A204.1 (cell line): ENCODE measurements around the gene CAMTA1.

ENCODE experiments used
- FAIRE-seq: peaks from 2 replicates; lab custom pipeline; 2012; peaks lifted over from hg19 to GRCh38; lab: Jason Lieb, UNC

Gene CAMTA1

DNA sequence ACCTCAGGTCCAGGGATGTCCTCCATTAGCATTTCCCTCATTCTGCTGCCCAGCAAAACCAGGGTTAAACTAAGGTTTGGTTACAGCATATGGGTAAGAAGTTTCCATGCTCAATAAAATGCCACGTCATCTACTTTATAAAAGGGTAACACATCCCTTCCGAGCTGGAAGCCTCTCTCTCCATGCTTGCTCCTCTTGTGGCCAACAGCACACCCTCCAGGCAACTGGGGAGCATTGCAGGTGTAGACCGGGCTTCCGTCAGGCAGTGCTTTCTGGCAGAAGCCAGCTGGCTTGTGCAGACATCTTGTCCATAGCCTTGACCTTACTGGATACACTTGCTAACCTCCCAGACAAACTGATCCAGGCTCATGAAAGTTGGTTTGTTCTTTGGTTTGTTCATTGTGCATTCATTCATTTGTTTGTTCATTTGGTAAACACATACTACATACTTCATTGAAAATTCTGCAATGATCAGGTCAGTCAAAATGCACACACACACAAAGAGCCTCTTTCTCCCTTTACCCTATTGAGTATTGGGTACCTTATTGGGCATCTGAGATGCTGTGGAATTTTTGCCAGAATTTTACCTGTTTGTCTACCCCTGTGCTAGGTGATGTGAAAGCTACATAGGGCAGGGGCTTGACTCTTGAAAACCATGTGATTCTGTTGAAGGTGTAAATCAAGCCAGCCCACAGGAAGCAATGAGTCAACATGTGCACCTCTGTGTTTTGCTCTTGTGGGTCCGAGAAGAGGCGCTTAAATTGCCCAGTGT is 422.8 kb downstream of the CAMTA1 start:
- FAIRE-seq = no peak

DNA sequence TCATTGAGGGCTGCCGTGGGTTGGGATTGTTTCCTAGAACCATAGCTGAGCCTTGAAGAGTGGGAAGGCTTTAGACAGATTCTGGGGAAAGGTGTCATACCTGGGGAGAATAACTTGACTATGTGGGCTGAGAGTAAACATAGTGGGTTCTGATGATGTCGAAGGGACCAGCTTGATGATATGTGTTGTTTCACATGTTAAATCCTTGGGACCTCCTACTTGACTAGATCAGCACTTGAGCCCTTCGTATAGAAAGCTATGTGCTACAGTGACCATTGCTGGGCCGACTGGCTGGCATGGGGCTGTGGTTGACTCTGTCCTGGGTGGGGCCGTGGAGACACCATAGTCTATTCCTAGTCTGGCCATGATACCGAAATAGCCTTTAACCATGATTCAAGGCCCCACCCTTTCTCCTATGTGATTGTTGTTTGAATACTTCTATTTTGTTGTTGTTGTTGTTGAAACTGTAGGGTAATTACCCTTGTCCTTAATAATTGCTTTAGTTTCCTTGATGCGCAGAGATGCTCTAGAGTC is 423.5 kb downstream of the CAMTA1 start:
- FAIRE-seq = no peak

DNA sequence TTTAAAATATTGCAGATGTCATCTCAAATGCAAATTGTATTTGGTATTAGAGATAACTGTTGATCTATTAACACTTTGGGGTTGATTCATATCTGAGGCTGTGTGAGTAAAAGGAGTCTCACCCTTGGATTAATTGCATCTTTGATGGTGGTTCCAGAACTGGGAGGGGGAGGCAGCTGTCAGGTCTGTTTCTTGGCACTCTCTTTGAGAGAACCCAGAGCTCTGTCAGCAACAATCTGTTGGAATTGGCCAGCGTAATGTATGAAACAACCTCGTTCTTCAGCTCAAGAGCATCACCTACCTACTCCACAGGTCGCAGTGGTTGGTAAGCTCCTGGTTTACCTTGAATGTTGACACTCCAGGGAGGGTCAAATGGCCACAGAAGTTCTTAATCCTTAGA is 424.1 kb downstream of the CAMTA1 start:
- no peak for FAIRE-seq

DNA sequence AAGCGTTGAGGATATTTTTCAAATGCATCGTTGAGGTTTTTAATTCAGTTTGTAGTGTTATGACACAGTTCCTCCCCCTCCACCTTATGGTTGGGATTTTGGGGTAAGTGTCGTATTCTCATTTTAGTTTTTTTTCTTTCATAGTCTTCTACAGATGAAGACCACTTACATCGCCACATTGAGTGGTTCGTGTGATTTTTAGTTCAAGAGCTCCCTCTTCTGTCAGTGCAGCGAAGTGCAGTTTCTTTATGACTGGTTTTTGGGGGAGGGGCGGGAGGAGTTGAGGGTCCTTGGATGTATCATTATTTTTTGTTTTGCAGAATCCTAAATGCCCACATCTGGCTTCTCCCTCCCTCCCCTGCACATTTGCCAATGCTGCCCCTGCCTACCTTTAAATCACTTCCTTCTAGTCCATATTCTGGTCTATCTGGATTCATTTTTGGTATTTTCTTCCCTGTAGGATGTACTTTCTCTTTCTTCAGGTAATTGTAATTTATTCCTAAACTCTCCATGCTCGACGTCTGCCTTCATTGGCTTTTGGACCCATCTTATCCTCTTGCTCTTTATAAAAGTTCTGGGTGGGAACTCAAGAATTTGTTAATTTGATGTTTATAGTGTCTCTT is 433.1 kb downstream of the CAMTA1 start:
- FAIRE-seq = peak; percentile 87

DNA sequence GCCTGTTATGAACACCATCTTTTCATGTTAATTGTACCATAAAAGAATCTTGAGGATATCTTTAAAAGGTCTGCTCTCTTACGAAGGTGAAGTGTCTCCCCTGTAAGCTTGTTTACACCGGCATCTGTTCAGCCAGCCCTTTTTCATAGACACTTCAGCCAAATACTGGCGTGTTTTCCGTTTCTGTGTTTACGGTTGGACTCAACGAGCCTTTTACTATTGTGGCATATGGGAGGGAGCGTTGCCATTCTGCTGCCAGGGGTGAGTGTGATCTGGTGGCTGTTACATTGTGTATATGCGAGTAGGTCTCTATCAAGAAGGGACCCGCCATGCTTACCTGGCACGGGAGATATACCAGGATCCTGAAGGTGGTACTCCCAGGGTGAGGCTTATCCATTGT is 433.8 kb downstream of the CAMTA1 start:
- FAIRE-seq = no peak

DNA sequence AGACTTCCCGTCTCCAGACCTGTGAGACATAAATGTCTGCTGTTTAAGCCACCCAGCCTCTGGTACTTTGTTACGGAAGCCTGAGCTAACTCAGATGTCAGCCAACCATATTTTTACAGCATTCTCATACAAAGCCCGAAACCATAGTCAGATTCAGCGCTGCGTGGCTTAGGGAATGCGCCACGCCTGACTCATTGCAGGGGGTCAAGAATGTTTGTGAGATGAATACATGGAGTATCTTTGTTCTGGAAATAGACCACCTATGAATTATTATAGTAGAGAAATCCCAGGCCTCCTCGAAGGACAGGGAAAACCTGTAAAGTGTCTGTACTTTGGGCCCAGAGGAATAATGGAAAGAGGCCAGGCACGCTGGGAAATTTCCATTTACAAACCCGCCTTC is 434.8 kb downstream of the CAMTA1 start:
- no peak for FAIRE-seq

DNA sequence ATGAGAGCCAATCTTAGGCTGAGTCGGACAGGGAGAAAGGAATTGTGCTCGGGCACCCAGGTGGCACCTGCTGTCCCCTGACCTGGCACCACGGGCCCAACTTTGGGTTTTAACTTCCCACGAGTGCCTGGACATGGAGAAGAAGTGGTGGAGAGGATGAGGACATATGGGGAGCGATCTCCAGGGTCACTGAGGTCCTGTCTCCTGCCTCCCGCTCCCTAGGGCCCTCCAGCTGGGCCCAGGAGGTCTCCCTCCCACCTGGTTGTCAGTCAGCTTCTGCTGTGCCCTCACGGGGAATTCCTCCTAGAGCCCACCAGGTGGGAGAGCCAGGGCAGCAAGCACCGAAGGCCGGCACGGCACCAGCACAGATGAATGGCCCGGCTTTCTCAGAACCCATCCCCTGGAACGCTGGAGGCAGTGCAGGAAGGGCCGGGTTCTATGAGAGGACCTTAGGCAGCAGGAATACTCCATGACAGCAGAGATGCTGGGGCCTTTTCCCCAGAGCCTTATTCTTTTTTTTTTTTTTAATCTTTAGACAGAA is 435.5 kb downstream of the CAMTA1 start:
- no peak for FAIRE-seq

DNA sequence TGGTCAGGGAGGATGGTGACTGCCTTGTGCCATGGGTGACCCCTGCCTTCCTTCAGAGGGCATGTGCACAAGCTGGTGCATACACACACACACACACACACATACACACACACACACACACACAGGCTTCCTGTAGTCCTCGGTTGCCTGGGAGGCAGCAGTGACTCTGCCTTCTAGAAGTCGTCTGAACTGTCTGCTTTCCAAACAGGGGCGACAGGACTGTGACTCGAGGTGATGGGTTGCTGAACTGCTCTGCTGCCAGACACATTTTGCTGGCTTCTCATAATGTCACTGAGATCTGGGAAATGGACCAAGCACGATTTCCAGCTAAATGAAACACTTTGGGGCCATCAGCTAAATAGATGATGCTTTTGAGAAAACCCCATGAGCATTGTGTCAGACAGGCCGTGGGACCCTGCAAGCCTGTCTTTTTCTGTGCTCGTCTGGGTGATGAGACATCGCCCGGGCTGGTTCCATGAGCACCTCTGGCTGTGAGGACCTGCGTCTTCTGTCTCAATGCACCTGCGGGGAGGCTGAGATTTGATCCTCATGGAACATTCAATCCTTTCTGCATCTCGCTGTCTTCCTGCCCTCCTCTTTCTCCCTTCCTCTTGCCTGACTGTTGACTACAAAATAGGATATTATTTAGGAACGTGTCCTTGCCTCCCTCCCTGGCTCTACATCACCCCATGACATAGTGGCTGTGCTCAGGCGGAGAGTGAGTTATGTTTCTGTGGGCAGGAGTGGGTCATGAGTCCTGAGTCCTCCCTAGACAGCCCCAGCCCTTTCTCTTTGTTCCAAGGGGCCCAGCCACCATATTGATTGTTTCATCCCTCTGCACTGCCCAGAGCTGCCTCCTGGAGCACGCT is 436.8 kb downstream of the CAMTA1 start:
- no peak for FAIRE-seq

DNA sequence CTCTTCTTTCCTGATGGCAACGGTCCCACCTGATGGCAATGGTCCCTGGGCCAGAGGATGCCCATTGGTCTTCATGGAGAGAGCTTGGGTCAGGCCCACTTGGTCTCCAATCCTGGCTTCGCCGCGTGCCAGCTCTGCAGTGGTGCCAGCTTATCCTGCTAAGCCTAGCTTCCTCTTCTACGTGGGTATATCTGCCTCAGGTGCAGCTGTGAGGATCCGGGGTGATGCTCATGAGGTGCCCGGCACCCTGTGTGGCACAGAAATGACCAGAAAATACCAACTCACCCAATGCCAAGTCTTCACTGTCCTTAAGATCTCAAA is 437.4 kb downstream of the CAMTA1 start:
- no peak for FAIRE-seq

DNA sequence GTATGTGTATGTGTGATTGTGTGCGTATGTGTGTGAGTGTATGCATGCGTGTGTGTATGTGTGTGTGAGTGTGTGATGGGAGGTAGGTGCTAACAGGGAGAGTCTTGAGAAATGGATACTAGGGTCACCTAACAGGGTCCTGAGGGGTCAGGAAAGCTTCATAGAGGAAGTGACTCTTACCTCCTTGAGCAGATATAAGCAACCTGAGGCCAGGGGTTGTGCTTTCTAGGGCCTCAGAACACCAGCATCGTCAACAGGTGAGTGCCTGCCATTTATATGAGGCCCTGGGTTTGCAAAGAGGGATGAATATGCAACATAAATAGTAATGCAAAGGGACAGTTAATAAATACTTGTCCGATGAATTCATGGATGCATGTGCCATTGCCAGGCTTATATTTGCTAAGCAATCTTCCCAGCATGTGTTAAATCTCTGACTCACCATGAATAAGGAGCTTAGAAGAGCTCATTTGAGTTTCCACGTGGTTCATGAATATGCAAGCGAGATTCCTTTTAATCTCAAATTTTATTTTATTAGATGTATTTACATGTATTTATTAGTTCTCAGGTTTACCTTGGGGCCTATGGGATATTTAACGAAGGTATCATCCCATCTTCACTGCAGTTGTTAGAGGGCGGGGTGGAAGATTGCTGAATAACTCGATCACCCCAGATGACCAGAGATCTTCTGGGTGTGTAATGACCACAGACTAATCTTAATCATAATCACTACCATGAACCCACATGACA is 438.3 kb downstream of the CAMTA1 start:
- no peak for FAIRE-seq

DNA sequence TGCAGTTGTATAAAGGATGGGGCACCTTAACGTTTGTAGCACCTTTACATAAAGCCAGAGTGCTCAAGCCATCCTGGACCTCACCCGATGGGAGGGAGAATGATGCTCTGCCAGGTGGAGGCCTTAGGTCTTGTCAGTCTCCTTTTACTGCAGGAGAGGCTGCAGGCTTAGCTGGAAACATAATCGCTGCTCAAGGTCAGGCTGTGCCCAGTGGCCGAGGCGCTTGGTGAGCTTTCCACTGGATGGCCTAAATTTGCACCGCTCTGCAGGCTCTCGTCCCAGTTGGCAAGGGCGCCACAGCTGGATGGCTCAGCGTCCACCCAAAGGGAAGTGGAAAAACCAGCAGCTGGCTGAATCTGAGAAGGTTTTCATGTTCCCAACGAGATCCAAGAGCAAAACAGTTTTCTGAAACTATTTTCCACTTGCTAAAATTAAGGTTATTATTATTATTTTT is 438.9 kb downstream of the CAMTA1 start:
- no peak for FAIRE-seq

DNA sequence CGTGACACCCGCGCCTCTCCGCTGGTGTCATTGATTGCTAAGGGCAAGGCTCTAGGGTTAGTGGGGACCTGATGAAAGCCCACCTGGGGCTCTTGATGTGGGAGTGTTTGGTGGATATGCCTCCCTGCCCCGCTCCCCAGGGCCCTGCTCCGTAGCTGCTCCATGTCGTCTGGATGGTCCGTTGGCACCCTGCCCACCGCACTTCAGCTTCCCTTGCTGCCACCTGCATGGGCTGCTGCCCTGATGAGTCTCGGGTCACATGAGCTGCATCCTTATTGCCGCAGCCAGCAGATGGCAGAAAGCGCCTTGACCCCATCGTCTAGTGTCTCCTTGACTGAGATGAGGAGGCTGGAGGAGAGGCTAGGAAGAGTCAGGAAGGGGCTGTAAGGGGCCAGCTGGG is 439.4 kb downstream of the CAMTA1 start:
- FAIRE-seq = no peak

DNA sequence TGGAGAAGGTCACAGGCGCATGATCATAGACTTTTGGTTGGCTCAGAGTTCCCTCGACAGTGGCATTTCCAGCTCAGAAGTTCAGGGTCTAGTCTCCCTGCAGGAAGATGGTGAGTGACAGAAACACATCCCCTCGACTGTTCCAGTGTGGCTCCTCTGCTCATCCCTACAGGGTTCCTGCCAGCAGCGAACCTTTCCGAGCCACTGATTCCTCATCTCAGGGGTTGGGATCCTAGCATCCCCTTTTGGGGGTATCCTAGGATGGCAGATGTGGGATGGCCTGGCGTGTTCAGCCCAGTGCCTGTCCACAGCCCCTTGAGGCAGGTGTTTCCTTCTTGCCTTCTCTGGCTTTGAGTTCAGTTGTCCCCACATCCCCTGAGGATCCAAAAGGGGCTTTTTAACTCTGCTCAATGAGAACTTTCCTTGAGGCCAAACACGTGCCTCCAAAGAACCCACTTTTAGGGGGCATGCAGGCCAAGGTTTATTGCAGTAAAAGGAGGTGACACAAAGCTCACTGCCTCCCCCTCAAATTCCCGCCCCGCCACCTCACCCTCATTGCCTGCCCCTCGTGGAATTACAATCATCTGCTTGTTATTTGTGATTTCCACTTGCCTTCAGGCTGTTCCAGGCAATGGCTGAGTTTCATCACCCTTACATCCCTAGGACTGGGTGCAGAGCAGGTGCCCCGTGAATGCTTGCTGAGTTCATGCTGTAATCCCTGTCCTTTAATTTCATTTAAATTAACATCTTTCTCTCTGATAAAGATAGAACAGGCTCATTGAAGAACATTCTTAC is 440.7 kb downstream of the CAMTA1 start:
- FAIRE-seq = no peak

DNA sequence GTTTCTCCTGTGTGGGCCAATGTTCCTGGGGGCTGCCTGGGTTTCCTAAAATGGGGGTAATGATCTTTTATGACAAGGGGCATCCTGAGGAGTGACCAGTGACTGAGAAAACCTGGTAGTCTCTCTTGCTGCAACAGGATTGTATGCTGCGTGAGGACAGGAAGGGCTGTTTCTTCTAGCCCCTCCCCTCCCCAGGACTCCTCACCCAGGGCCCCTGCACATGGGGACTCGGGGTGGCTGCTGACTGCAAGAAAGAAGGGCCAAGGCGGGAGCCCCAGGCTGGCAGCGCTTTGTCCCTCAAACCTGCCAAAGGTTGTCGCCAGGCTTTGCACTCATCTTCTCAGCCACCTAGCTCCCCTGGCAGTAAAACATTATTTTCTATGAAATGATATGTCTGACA is 442.4 kb downstream of the CAMTA1 start:
- FAIRE-seq = no peak

DNA sequence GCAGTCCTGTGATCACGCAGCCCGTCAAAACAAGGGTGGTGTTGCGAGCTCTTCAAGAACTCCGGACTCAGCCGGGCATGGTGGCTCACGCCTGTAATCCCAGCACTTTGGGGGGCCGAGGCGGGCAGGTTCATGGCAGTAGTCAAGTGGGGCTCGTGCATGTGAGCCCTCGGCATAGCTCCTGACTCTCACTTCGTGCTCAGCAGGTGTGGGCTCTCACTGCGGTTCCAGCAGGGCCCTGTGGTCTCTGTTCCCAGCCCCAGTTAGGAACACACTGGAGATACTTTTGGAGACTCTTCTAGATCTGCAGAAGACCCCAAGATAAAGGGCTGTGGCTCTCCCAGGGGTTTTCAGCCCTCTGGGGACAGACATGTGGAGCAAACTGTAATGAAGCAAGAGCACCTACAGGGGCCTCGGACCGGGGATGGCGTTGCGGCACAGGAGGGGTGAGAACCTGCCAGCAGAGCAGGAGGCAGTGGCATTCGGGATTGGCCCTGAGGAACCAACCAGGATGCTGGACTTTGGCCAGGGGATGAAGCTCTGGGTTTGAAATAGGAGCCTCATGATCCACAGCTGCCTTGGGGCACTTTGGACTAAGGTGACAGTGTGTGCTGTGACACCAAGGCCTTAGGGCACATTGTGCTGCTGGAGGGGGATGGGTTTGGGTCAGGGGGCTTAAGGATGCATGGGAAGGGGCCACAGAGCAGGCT is 443.2 kb downstream of the CAMTA1 start:
- FAIRE-seq = no peak

DNA sequence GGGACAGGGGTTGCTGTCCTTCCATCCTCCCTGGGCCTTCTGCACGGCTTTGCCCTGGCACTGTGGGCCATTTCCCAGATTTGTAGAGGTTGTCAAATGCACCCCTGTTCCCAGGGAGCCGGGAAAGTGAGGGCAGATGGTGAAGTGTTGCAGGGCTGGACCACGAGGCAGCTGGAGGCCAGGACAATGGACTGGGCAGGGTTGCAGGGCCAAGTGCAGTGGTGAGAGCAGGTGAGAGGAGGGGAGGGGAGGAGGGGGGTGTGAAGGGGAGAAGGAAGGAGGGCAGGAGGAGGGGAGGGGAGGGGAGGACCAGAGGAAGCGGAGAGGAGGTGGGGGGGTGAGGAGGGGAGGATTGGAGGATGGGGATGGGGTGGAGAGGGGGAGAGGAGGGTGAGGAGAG is 443.9 kb downstream of the CAMTA1 start:
- no peak for FAIRE-seq

DNA sequence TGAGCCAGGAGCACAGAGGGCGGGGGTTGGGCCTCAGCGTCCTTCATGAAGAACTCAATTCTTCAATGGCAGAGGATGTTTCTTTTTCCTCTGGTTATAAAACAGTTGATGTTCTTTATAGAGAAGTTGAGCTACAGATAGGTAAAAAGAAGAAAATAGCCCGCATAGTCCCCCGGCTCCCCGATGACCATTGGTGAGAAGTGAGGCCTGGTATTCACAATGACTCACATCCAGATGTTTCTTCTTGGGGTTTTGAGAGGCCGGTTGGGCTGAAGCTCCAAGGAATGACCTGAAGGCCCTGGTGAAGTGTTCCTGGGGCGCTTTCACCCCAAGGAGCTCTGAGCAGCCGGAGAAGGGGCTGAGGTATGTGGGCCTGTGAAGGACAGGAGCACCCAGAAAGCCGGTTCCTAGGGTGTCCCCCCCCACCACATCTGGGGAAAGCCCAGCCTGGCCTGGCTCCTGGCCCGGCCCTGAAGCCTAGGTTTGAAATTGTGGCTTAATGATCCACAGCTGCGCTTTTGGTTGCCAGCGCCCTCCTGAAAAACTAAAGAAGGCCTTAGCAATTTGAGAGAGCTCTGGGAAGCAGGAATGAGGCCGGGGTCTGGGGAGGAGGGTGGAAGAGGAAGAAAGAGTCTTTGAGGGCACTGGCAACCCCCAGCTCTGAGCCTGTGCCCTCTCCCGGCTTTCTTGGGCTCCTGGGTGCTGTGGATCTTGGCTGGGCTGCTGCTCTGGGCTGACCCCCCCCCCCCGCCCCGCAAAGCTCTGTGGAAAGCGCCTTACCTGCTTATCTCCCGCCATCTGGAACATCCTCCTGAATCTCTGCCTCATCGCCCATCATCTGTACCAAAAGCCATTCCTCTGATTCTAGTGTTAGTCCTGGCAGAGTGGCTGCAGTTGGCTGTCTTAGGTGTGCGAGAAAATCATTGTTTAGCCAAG is 444.7 kb downstream of the CAMTA1 start:
- no peak for FAIRE-seq

DNA sequence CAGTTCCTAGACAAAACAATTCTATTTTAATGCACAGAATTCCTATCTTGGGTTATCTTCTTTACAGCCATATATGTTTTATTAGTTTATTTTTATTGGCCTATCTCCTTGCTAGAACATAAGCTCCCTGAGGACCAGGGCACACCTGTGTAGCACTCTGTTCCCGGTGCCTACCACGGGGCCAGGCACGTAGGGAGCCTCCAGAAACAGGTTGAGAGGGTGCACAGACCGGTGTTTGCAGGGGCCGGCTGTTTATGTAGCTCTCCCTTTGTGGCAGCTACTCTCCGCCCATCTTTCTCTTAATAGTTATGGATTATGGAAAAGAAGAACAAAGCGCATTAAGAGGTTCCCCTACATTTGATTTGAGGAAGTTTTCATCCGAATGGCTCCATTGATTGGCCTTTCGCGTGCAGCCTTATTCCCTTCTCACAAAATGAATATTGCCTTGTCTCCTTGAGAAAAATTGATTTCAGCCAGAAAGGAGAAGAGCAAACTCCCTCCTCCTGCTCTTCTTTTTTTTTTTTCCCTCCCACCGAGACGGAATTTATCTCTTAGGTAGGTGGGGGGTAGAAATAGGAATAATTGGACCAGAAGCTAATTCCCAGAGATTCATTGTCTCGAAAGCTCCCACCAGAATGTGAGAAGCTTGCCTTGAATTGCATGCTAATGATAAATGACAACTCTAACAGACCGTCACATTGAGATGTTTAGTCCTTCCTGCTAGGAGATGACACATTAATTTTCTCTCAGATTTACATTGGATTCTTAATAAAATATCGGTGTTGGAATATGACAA is 447.4 kb downstream of the CAMTA1 start:
- no peak for FAIRE-seq

DNA sequence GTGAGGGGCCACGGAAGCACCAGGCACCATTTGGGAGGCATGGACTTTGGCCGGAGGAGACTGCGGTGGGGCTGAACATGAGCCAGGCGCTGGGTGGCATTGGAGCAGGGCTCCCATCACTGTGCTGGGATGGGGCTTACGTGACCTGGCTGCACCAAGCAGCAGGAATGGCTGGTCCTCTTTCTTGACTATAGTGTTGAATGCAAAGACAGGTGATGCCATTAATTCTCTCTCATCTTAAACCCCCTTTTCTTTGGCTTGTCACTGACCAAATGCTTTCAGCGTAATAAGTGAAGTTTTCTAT is 447.9 kb downstream of the CAMTA1 start:
- FAIRE-seq = no peak
